Loucy (cell line): ENCODE data around the gene BAG1.

Experiments
- EZH2phosphoT487 ChIP-seq: fragments of 200-600 bp; IDR thresholded peaks from 2 replicates; pipeline ENCODE4 v1.6.1; 2018; ENCODE audit warnings: antibody characterized with exemption, mild to moderate bottlenecking, moderate library complexity, borderline replicate concordance
- TF ChIP-seq, protein P1 (sequence below): fragments of 200-600 bp; sonication (generic); conservative IDR thresholded peaks from 2 replicates; pipeline ENCODE4 v1.5.1; 2014; ENCODE audit warnings: mild to moderate bottlenecking, antibody characterized with exemption, low read length

DNA sequence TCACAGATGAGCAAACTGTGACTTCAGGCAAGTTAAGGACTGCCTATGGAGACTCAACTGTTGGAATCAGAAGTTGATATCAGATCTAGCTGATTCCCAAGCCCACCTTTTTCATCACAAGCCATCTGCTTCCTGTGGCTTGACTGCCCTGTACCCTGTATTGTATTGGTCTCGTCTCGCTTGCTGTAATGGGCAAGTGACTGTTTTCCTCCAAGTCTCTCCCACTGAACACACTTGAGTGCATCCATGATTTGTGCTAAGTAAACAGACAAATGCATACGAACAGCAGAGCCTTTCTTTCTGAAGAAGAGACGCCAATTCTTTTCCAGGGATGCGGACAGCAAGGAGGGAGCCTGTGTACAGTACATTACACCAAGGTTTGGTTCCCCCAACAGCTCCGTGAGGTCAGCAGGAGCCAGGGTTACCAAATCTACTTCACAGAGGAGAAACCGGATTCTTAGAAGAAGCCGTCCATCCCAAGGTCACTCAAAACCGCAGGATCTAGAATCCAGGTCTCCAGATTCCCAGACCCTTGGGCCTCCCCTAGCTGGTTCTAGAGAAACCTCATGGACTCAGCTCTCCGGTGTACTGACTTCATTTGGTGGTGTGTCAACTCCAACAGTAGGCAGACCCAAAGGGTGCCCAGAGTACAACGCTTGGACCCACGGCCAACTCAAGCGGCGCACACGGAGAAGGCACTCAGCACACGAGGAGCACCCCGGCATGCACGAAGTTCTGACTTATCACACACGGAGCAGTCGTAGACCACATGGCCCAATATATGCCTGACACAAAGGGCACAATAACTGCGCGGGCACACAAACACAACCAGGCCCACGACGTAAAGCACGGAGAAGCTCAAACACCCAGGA is 1.1 kb downstream of the BAG1 start:
- TF ChIP-seq, protein P1, sequence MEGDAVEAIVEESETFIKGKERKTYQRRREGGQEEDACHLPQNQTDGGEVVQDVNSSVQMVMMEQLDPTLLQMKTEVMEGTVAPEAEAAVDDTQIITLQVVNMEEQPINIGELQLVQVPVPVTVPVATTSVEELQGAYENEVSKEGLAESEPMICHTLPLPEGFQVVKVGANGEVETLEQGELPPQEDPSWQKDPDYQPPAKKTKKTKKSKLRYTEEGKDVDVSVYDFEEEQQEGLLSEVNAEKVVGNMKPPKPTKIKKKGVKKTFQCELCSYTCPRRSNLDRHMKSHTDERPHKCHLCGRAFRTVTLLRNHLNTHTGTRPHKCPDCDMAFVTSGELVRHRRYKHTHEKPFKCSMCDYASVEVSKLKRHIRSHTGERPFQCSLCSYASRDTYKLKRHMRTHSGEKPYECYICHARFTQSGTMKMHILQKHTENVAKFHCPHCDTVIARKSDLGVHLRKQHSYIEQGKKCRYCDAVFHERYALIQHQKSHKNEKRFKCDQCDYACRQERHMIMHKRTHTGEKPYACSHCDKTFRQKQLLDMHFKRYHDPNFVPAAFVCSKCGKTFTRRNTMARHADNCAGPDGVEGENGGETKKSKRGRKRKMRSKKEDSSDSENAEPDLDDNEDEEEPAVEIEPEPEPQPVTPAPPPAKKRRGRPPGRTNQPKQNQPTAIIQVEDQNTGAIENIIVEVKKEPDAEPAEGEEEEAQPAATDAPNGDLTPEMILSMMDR = no peak
- TF ChIP-seq EZH2phosphoT487 = no peak
